Heart right ventricle (tissue), 16 donors: ENCODE data around the gene PRR15. TPM values are rescaled to one million over a fixed set of nuclear protein-coding genes. Genes with fewer than 3 reads are reported as not detected.

Experiments used
- ATAC-seq, 8 donors: fragments of 200-7000 bp; cut with Tn5 transposase; one replicate each; pipeline ENCODE4 v1.9.1; 2020; ENCODE audit warnings: mild to moderate bottlenecking in 8 of 8, moderate library complexity in 8 of 8, moderate number of reproducible peaks in 1 of 8
- DNase-seq, 2 donors: peaks; one replicate each; pipeline ENCODE4 v3.0.0-alpha.2; 2020
- H3K27ac ChIP-seq, 10 donors: fragments of 200-600 bp; sonication (generic) in 2 of 10; one replicate each; pipeline versions ENCODE4 v1.5.0 to v1.8.0; 2020 to 2022; ENCODE audit warnings: mild to moderate bottlenecking in 3 of 10
- H3K27me3 ChIP-seq, 7 donors: fragments of 200-600 bp; one replicate each; pipeline ENCODE4 v1.8.0; 2021 to 2022; ENCODE audit warnings: mild to moderate bottlenecking in 2 of 7
- H3K36me3 ChIP-seq, 9 donors: fragments of 200-600 bp; sonication (generic) in 1 of 9; one replicate each; pipeline versions ENCODE4 v1.5.0 to v1.8.0; 2020 to 2022; ENCODE audit warnings: mild to moderate bottlenecking in 2 of 9
- H3K4me1 ChIP-seq, 9 donors: fragments of 200-600 bp; sonication (generic) in 1 of 9; one replicate each; pipeline versions ENCODE4 v1.5.0 to v1.8.0; 2020 to 2022; ENCODE audit warnings: mild to moderate bottlenecking in 4 of 9
- H3K4me3 ChIP-seq, 10 donors: fragments of 200-600 bp; sonication (generic) in 2 of 10; one replicate each; pipeline versions ENCODE4 v1.5.0 to v1.8.0; 2020 to 2022; ENCODE audit warnings: mild to moderate bottlenecking in 7 of 10, moderate library complexity in 2 of 10
- H3K9me3 ChIP-seq, 11 donors: fragments of 200-600 bp in 10 of 11; sonication (generic) in 2 of 11; one replicate each; pipeline versions ENCODE4 v1.5.0 to v1.8.0; 2013 to 2022; ENCODE audit warnings: mild to moderate bottlenecking in 2 of 11, control low read depth in 1 of 11, moderate library complexity in 1 of 11
- CTCF ChIP-seq, 9 donors: fragments of 200-600 bp; sonication (generic) in 2 of 9; IDR thresholded peaks; one replicate each; pipeline versions ENCODE4 v1.5.0 to v1.8.0; 2021 to 2022; ENCODE audit warnings: antibody characterized with exemption in 9 of 9, mild to moderate bottlenecking in 5 of 9, moderate library complexity in 1 of 9
- WGBS, 2 donors: extraction: QIAGEN DNeasy Blood & Tissue Kit; methylation state at CpG; one replicate each; pipeline ENCODE4 v1.1.7; 2013; ENCODE audit warnings: inconsistent platforms in 1 of 2; 5-methylcytosine and 5-hydroxymethylcytosine counted together
- intact Hi-C, 10 donors: fragments of 100-400 bp; cut with DNase I; formaldehyde crosslinking; loops; one replicate each; pipeline versions ENCODE4 v1.11.1 to v1.14.2; 2022
- polyA plus RNA-seq, 2 donors: library from polyadenylated mRNA; stranded (reverse); fragments of 200-250 nt; gene quantifications; one replicate each; pipeline ENCODE4 v1.2.3, GENCODE V29; 2013
- total RNA-seq, 10 donors: library from RNA; stranded (reverse); fragmentation: NEBNext Ultra II Directional in 3 of 10; extraction: Animal tissue kit (Norgen Biotek cat#: 25700) in 3 of 10; gene quantifications; one replicate each; pipeline versions ENCODE4 v1.2.1 to v1.2.4, GENCODE V29; 2021 to 2023
- donor health status: Arrhythmogenic right ventricular cardiomyopathy.
- donor health status: ischemic (EF 13 %, LVEDD 7.1; RV severe dilation, severe dysfunction).
- donor health status: healthy with polysubstance abuse.
- donor health status: DM: no; HTN: yes; CAD: no.
- donor health status: DM: no; HTN: no; CAD: no.
- donor health status: ischemic (EF 25% LVEDD 6.9; RV normal size, moderate dysfunction).
- donor health status: ischemic (EF 25% LVEDD 5.7; RV mildly dilated, moderate dysfunction).
- donor health status: healthy.
- donor health status: DM: yes; HTN: yes; CAD: no.
- donor health status: Ischemic cardiomyopathy.
- donor health status: ischemic (EF 35%, LVEDD 5.7; RV mildly dilated, moderate dysfunction).
- donor health status: nonischemic (EF 11% LVEDD 7.7; RV severe dilation, severe dysfunction).
- donor health status: DM: yes; HTN: yes; CAD: no.
- donor health status: PGD.
- donor health status: ischemic (EF 29% LVEDD 5.4; RV normal size, mild dysfunction).
- donor health status: nonischemic (EF 23%, LVEDD 6.1; RV moderate dilation, normal function).

The PRR15 gene
- total and polyA plus RNA-seq, 12 donors = 0.14 to 0.49 (median 0.26) TPM; not detected in 5

DNA sequence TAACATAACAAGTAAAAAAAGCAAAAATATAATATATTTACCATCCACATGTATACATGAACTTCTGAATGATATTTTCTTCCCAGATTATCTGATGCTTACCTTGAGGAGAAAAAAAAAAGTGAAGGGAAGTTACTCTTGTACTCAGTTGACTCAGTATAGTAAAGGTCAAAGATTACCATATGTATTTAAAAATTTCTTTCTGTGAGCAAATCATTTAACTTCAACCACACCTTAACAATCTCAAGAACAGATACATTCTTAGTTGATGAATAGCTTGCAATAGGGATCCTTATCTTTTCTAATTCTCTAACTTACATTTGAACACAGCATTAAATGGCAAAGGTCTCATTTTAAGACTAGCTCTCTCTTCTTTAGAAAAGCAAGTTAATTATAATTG lies 29.8 kb downstream of the PRR15 start:
- intact Hi-C loops = no loop called here
- Histone ChIP-seq H3K4me3 (no peak overlapping the region), H3K36me3 (no peaks in the 10 kb centered on the region), H3K27me3 (no peaks in the 10 kb centered on the region), H3K4me1 (no peaks in the 10 kb centered on the region), H3K27ac (no peak overlapping the region), H3K9me3 (no peaks in the 10 kb centered on the region)
- ATAC-seq = no peak
- DNase-seq = no peak
- TF ChIP-seq CTCF (IDR thresholded peaks at IDR 0.05) = no peak

- Histone ChIP-seq H3K4me3 (no peak overlapping the region), H3K36me3 (no peaks in the 10 kb centered on the region), H3K4me1 (no peaks in the 10 kb centered on the region), H3K9me3 (no peaks in the 10 kb centered on the region), H3K27me3 (peaks cover 0 to 6% (median 0%) of the 10 kb centered on the region in 7 donors), H3K27ac (no peak overlapping the region)
- ATAC-seq = no peak
- DNase-seq = no peak
- 85 to 91% methylated on average over 3 of the region's 3 CpGs for WGBS, 2 donors
- intact Hi-C loops = no loop called here
- TF ChIP-seq CTCF (IDR thresholded peaks at IDR 0.05) = no peak
Observed at GRCh38 chr7:29596593-29597178, 33.1 kb downstream of the PRR15 start.

DNA sequence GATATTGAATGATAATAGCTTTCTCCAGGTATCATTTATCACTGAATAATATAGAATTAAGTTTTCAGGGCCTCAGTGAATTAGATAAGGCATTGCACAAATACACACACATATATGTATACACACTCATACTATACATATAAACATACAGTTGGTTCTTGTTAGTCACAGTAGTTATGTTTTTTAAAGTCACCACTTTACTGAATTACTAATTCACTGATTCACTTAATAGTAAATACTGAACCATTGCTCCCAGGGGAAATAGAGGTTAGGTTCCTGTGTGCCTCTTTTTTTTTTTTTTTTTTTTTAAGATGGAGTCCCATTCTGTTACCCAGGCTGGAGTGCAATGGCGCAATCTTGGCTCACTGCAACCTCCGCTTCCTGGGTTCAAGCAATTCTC lies 33.6 kb downstream of the PRR15 start:
- Histone ChIP-seq H3K4me3 (no peak overlapping the region), H3K27ac (no peak overlapping the region), H3K4me1 (no peaks in the 10 kb centered on the region), H3K27me3 (peaks cover 0 to 6% (median 0%) of the 10 kb centered on the region in 7 donors), H3K9me3 (no peaks in the 10 kb centered on the region), H3K36me3 (no peaks in the 10 kb centered on the region)
- no peak for TF ChIP-seq CTCF (IDR thresholded peaks at IDR 0.05)
- intact Hi-C loops = no loop called here
- 94 to 98% methylated on average over 2 of the region's 2 CpGs for WGBS, 2 donors
- ATAC-seq = no peak
- DNase-seq = no peak

- H3K36me3 ChIP-seq = no peaks in the 10 kb centered on the region
- 91 to 96% methylated on average over 3 of the region's 3 CpGs for WGBS, 2 donors
- no peak for TF ChIP-seq CTCF (IDR thresholded peaks at IDR 0.05)
- H3K27ac ChIP-seq = no peak overlapping the region
- intact Hi-C loops = no loop called here
- ATAC-seq (no peak), DNase-seq (no peak)
- no peak overlapping the region for H3K4me3 ChIP-seq
- H3K27me3 ChIP-seq = peaks cover 0 to 6% (median 0%) of the 10 kb centered on the region in 7 donors
- no peaks in the 10 kb centered on the region for H3K4me1 ChIP-seq
- no peaks in the 10 kb centered on the region for H3K9me3 ChIP-seq
Observed at GRCh38 chr7:29598137-29598536, 34.5 kb downstream of the PRR15 start.
